NCI-H748 treated with DMSO at 0.1 percent for 48 hours (cell line): ENCODE measurements around the gene MYO5C.

Experiments
- DNase-seq: peaks from one replicate; lab custom pipeline; 2025; lab: John Stamatoyannopoulos, UW

Gene MYO5C, protein sequence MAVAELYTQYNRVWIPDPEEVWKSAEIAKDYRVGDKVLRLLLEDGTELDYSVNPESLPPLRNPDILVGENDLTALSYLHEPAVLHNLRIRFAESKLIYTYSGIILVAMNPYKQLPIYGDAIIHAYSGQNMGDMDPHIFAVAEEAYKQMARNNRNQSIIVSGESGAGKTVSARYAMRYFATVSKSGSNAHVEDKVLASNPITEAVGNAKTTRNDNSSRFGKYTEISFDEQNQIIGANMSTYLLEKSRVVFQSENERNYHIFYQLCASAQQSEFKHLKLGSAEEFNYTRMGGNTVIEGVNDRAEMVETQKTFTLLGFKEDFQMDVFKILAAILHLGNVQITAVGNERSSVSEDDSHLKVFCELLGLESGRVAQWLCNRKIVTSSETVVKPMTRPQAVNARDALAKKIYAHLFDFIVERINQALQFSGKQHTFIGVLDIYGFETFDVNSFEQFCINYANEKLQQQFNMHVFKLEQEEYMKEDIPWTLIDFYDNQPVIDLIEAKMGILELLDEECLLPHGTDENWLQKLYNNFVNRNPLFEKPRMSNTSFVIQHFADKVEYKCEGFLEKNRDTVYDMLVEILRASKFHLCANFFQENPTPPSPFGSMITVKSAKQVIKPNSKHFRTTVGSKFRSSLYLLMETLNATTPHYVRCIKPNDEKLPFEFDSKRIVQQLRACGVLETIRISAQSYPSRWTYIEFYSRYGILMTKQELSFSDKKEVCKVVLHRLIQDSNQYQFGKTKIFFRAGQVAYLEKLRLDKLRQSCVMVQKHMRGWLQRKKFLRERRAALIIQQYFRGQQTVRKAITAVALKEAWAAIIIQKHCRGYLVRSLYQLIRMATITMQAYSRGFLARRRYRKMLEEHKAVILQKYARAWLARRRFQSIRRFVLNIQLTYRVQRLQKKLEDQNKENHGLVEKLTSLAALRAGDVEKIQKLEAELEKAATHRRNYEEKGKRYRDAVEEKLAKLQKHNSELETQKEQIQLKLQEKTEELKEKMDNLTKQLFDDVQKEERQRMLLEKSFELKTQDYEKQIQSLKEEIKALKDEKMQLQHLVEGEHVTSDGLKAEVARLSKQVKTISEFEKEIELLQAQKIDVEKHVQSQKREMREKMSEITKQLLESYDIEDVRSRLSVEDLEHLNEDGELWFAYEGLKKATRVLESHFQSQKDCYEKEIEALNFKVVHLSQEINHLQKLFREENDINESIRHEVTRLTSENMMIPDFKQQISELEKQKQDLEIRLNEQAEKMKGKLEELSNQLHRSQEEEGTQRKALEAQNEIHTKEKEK (N-terminal part only)

DNA sequence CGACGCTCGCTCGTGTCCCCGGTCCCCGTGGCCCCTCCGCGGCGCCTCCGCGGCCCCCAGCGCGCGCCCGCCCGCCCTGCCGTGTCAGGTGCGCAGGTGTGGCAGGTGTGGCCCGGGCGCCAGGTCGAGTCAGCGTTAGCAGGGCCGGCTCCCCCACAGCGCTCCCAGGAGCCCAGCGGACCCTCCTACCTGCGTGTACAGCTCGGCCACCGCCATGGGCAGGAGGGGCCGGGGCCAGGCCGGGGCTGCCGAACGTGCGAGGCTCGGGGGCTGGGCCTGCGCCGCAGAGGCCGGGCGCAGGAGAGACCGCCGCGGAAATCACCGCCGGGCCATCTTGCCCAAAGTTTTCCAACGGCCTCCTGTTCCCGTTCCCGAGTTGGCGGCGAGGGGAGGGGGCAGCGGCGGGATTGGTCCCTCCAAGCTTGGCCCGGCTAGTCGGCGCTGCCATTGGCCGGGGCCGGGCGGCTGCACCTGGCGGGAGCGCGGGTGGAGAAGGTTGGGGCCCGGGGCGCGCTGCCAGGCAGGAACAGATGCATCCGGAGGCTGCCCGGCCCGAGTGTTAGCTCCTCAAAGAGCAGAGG is at the start of gene MYO5C:
MYO5C (minus strand) TSS at position 384 of the 581 bp plus-strand sequence; CDS start at position 216, 168 bp downstream.
- peak; percentile 45 for DNase-seq

DNA sequence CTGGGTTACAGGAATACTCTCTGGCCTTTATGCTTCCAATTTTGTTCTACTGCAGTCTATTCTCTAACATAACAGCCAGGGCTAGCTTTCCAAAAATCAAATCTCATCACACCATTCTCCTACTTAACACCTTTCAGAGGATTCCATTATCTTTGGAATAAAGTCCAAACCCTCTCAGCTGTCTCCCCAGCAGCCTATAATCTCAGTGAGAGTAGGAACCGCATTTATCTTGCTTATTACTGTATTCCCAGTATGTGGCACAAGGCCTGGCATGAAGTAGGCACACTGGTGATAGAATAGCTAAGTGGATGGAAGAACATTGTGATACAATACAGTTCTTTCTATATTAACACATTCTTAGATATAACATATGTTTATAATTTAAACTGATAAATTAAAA is 49.0 kb upstream of the MYO5C start:
- no peak for DNase-seq

DNA sequence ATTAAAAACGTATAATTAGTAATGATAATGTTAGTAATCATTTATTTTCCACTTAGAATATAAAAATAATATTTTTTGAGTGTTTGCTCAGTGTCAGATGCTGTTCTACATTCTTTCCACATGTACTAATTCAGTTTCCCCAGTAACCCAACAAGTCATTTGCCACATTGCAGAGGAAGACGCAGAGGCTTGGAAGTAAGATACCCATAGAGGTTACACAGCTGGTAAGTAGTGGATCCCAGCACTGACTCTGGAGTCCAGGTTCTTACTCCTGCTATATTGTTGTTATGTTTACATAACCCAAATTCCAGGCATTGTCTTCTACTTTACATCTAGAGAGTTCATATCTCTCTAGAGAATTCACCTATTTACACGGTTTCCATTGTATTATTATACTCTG is 48.2 kb upstream of the MYO5C start:
- DNase-seq = no peak

DNA sequence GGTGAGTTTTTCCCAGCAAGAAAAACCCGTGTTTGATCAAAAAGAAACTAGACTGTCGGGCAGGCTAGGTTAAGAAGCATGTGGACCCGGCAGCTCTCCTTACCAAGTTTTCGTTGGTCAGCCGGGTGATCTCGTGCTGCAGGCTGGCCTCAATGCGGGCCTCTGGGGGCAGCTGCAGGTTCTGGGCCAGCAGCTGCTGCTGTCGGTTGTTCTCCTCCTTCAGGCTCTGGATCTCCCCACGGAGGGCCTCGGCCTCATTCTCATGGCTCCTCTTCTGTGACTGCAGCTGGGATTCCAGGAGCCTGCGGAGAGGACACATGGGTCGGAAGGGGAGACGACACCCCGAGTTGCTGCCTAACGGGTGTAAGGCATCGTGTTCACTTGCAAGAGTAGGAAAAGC is 44.5 kb upstream of the MYO5C start:
- DNase-seq = no peak

DNA sequence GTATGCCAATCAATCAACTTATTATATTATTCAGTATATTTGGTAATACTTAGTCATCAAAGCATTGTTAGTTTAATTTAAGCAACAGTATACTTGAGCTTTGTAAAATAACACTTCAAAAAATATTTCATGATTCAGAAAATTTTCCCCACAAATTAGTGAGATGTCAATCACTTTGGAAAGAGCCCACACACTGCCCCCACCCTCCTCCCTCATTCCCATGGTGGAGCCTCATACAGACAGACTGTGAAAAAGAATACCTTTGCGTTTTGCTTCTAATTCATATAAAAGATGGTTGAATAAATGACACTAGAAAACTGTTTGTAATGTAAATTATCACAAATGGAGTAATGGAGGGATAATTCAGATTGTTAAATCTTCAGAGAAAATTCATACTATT is 43.3 kb upstream of the MYO5C start:
- DNase-seq = no peak

DNA sequence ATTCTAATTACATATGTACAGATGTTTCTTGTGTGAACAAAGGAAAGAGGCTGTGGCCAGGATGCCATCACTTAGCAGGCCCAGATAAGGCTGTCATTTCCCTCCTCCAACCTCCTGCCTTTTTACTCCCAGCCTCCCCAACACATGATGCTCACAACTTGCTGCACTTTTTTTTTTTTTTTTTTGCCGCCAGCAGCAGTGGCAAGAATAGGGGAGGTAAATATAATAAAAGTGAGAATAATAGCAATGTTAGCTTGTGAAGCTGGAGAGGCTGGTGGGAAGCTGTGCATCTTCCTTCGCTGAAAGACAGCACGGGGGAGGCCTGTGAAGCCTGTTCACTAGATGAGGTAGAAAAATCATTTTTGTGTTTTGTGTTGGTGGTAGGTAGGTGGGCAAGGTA is 42.5 kb upstream of the MYO5C start:
- no peak for DNase-seq

DNA sequence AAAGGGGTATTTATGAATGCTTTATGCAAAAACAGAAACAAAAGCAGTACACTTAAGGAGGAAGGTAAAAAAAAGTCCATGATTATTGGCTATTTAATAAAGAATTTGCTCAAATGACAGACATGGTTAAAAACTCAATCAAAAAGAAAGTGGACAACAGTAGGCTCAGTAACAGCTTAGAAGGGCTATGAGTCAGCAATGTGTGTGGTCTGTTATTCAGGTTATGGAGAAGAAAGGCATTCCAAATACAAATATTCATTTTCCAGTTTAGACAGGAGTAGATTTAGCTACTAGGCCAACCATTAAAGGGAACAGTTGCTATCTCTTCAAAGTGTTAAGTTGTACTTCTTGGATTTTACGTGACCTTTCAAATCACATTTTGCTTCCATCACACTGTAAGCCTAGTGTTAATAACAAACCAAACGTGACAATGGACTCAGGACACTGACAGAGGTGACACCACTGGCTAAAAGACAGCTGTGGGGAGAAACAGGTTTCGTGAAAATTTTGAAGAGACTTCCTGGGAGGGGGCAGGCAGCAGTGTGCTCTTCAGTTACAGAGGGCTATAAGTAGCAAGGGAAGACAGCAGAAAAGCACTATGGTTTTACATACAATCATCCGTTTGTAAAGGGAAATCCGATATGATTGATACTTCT is 41.7 kb upstream of the MYO5C start:
- DNase-seq = no peak

DNA sequence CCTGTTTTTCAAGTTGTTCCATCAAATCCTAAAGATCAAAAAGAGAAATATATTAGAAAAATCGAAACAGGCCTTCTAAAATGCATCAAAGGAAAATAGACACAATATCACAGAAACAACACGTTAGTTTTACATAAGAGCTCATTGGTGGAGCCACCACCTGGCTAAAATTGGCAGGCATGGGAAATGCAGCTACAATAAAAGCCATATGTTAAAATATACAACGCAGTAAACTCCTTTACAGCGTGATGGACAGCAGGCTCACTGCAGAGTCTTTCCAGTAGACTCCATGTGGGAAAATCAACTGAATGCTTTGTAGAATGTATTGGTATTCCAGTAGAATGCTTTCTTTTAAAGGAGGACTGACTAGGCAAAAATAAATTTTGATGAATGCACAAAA is 40.9 kb upstream of the MYO5C start:
- no peak for DNase-seq

DNA sequence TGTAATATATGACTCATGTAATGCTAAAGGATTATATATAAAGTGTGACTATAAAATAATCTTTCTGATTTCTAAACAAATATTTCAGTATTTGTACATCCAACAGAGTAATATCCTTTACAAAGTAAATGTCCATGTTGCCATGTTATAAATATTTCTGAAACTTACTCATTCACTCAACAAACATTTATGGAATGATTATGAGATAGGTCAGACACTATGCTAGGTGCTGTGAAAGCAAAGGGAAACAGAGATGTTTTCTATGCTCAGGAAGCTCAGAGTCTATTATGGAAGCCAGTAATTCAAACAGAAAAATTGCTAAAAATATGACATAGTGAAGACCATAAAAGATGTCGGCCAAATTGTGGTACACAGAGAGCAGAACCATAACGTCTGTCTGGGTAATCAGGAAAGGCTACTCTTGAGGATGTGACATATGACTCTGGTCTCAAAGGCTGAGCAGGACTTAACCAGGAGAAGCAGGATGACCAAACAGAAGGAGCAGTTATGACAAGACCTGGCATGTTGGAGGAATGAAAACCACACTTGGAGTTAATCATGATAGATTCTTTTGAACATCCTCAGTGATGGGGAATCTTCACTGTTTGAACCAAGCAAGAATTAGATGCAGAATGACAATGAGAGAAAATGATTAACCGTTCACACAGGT is 39.0 kb upstream of the MYO5C start:
- DNase-seq = no peak

DNA sequence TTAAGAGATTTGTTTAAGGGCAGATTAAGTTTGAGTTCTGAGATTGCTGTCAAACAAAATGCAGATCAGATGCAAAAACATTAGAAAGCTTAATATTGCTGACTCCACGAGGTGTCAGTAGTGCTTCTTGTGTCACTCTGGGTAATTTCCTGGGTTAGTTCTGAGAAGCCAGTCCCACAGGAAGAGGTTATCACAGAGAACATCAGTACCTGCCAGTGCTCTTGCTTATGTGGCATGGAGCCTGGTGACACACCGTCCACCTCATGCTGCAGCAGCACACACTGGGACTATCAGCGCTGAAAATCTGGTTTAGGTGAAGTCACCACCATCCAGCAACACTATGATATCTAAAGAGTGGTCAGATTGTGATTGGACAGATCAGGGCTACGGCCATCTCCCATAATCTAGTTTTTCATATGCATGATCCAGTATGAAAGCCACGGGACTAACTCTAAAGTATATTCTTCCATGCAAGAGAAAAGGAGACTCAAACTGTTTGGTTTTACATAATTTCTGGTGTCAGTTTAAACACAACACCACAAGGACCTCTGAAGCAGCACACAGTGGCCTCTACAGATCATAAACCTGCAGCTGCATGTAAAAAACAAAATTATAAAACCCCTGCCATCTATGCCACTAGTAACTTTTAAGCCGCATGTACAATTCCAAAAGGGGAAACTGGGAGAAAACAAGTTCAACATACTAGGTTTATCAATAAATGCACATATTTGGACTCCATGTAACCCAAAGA is 36.1 kb upstream of the MYO5C start:
- DNase-seq = peak; percentile 1

DNA sequence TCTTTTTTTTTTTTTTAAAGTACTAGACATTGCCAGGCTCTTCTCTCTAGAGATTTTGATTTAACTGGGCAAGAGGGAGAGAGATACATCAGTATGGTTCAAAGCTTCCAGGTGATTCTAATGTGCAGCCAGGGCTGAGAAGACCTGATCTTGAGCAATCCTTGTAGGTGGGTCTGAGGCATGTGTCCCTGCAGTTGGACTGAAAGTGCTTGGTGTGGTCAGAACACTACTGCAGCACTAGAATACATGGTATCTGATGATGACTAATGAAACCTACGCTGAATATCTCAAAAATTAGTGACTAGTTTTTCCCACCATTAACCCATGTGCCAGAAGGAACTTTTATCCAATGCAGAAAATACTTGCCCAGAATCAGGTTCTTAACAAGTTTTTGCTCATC is 34.4 kb upstream of the MYO5C start:
- DNase-seq = no peak

DNA sequence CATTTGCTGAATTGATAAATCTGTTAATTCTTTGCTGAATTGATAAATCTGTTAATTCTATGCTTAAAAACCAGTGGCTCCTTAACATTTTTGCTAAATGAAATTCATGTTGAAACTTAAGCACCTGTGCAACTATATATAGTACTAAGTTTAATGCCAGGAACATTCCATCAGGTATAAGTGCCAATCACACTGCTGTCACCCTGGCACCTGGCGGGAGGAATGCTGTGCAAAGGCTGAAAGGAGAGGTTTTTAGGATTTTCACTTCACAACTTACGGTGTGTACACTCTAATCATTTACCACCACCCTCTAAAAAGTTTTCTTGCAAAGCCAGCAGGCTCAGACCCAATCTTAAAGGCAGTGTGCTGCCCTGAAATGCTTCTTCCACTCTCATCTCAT is 33.5 kb upstream of the MYO5C start:
- no peak for DNase-seq

DNA sequence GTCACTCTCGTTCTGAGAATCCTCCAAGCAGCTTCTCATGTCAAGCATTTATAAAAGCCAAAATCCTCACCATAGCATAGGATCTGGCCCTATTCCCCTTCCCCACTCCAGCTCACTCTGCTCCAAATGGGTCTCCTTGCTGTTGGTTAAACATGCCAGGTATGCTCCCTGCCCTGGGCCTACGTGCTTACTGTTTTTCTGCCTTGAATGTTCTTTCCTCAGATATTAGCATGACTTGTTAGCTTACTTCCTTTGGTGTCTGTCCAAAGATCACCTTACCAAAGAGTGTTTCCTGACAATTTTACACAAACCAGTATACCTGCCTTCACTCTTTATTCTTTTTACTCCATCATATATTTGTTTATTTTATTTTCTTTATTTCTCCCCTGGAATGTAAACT is 33.1 kb upstream of the MYO5C start:
- DNase-seq = no peak

DNA sequence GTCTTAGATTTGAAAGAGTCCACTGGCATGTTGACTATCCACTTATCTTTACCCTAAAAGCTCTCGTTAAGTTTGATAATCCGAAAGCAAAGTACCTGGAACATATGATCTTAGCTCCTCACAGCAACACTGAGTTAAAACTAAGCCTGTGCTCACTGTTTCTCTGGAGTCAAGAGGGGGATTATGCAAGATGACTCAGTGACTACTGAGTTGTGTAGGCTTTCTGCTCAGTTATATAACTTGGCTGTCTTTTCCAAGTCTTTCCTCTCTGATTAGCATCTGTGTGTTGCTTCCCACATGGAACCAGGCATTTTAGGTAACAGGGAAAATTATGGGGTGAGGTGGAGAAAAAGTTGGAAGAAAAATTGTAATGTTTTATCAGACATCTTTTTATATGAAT is 31.2 kb upstream of the MYO5C start:
- no peak for DNase-seq

DNA sequence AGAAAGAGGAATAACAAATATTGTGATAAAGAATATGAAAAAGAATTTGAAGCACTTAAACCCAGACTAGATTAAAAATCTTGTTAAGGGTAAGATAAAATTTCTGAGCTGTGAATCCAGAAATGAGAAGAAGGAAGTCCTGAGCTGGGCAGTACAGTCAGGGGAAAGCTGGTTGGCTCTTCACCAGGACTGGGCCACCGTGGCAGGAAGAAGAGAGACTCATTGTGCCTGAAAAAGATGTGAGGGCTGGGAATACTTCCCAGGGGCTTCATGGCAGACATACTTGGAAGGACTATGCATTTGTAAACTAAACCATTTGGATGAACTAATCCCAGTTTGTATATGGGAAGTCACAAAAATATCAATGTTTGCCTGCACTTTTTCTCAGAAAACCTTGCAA is 28.5 kb upstream of the MYO5C start:
- DNase-seq = no peak

DNA sequence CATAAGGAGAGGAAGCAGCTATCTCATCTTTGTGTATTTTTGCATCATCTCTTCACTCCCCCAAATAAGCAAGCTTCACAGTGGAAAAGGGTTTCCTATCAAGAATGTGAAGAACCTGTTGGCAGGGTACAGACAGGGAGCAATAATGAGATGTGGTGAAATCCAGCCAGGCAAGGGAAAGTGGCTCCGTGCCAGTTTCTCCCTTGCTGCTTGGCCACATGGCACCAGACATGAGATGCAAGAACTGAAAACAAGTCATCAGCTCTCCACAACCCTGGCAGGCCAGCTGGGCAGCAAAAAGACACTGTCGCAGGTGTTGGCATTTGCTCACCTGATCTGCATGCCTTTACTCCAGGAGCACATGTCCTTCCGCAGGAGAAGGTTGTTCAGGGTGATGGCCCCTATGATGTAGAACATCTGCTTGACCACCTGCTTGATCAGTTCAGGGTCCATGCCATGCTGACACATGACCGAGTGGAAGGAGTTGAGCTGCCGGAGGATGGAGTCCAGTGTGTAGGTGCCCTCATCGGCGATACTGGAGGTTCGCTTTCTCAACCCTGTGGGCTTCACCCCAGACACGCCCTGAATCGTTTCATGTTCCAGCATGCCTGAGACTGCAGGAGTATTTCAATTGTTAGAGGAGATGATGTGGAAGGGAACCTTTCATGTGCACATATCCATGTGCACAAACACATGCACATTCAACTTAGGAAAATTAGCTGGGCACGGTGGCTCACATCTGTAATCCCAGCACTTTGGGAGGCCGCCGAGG is 23.3 kb upstream of the MYO5C start:
- no peak for DNase-seq

DNA sequence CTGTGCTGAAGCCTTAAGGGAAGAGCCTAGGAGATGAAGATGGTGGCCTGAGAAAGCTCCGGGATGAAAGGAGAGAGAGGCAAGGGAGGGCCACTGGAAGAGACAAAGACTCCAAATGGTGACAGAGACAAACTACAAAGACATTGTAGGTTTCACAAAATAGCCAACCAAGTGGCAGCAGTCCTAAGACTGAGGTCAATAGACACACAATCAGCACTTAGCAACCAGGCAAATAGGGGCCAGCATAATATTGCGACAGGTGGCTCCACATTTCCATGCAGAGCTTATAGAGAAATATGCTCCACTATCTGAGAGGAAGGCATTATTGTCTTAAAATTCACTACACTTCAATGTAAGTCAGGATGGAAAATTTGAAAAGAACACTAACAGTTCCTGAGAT is 22.1 kb upstream of the MYO5C start:
- DNase-seq = no peak

DNA sequence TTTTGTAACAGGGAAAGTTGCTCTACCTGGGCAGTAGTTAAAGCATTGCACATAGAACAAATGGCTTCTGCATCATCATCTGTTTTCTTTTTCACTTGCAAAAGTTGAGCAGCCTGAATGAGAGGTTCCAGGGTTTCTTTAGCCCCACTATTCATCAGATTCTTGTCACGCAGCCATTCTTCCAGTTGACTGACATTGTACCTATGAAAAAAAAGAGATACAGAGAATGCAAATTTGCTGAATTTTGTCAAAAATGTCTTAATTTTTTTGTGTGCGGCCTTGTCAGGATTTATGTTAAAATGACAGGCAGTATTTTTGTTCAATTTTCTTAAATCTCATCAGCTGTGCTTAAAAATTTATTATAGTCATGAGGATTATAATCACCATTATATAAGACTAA is 21.4 kb upstream of the MYO5C start:
- no peak for DNase-seq

DNA sequence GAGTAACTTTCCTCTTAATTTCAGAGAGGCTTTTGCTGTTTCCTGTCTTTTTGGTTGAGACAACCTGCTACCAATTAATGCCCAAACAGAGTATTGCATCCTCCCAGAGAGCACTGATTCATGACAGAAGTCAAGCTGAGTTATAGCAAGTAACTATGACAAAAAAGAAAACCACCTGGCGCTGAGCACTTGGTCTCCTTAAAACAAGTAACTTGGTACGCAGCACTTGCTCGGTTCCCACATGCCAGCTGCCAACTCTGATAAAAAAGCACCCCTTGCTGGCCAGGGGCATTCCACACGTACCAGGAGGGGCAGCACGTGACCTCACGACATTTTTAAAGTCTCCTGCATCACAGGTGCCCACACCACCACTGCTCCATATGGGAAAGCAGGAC is 13.5 kb upstream of the MYO5C start:
- no peak for DNase-seq
